ENCODE data around the gene LDB2.
A peak's percentile ranks its signal among the peaks of the same experiment; 100 is the strongest.

The LDB2 gene

DNA sequence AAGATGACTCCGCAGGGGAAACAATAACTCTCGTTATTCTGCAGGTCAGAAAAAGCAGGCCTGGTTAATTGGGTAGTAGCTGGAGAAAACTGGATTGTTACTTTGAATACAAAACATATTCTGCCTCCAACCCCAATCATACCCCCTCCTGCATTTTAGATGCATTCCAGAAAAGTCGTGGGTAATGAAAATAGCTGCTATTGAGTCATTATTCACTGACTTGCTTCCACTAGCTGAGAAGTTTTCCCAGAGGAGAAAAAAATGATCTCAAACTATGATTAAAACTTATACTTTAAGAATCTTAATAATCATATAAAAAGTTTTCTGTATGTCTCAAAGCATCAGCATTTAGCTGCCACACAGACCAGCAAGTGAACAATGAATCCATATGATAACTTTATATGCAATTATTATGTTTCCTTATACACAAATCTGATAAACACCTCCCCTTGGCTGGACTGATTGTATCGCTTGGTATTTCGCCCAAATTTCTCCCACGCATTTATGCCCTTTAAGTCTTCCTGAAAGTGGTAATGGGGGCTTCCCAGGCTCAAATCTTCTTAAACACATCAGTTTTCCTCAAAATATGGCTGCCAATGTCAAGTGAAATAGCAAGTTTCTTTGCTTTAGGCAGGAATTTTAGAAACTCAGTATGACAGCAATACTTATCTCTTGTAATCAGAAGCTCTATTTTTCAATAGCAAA is 181.0 kb downstream of the LDB2 start:
- peak; percentile 71 for DNase-seq

DNA sequence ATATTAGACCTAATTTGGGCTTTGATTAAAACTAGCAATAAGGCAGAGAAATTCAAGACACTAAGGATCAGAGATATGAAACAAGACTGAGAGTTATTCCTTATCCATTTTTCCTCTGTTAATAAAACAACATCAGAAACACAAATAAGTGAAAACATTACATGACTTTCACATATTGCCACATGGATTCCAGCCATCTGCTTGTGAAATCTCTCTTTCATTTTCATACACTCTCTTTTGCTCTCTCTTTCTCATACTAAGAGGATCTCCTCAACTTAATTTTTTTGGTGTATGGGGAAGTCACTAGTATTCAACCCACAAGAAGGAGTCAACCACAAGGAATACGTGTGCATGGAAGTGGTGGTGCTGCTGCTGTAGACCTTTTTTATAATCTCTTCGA is 183.0 kb downstream of the LDB2 start:
- no peak for DNase-seq

DNA sequence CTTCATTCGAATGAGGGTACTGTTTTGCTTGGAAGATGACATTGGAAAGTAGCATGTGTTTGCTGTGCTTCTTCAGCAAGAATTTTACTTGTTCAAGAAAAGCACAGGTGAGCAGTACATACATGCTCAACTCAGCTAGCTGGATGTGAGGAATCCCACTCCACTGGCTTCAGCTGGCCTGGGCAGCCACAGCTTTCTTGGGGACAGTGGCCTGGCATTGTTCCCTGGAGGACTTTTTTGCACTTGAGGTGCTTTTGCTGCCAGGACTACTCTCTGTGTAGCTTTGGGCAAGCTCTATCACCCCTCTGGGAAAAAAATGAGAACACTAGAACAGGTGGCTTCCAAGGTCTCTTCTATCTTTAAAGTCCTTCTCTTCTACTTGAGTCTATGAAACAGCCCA is 184.3 kb downstream of the LDB2 start:
- no peak for DNase-seq

DNA sequence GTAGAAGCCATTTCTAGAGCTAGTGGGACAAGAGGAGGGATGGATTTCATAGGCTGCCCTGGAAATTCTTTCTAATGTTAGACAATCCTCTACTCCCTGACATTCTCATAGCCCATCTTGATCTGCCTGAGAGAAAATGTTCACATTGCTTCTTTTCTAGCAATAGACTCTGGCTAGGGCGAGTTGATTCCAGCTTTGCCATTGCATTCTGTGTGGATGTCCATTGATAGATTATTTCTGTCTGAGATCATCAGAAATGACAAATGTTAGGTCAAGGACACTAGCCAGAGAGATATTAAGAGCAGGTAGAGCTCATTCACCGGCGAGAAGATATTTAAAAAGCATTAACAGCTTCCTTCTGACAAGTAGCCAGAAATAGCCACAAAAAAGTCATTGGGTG is 184.7 kb downstream of the LDB2 start:
- DNase-seq = no peak

DNA sequence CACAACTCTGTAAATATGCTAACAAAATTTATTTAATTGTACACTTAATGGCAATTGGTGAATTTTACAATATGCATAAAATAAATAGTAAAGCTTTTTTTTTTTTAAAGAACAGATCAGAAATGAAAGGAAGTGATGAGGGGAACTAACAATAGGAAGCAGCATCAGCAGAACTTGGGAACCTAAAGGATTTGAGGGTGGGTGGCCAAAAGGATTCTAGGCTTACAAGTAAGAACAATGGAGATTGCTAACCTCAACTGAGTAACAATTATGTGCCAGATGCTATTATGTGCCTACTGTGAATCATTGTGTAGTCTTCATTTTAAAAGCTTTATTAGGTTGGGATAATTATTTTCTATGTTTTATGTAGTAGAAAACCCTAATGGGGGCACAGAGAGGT is 185.2 kb downstream of the LDB2 start:
- no peak for DNase-seq

DNA sequence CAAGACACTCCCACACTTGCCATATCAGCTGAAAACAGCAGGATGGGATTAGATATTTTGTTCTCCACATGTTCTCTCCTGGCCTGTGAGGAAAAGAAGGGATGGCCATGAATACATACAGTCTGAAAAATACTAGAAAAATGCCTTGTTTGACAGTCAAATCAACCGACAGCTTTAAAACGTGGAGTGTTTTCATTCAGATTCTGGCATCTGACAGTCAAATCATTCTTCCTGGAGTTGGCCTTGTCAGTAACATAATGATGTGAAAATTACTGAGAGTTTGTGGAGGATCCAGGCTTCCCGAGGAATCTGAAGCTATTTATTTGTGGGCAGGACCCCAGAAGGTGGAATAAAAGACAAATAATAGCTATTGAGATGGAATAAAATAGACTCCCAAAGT is 188.2 kb downstream of the LDB2 start:
- DNase-seq = no peak

DNA sequence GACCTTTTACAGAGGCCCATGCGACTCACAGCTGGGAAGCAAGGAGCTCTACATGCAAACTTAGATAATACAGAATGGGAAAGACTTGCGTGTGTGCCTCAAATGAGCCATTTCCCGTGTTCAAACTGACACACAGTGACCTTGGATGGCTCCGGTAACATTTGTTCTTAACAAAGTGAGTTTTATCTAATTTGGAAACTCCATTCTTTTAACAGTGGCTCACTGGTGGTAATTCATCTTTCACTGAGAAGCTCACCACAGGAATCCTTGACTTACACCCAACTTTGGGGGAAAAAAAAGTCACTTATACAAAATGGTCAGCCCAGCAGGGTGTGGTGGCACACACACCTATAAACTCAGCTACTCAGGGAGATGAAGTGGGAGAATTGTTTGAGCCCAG is 190.6 kb downstream of the LDB2 start:
- peak; percentile 48 for DNase-seq

DNA sequence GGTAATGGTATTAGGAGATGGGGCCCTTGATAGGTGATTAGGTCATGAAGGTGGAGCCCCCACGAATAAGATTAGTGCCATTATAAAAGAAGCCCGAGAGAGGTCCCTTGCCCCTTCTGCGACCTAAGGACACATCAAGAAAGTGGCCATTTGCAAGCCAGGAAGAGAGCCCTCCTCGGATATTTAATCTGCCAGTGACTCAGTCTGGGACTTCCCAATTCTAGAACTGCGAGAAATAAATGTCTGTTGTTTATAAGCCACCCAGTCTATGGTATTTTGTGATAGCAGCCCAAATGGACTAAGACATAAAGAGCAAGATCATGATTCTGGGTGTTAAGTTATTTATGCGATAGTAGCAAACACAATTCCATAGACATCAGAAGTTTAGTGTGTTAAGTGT is 192.2 kb downstream of the LDB2 start:
- no peak for DNase-seq

DNA sequence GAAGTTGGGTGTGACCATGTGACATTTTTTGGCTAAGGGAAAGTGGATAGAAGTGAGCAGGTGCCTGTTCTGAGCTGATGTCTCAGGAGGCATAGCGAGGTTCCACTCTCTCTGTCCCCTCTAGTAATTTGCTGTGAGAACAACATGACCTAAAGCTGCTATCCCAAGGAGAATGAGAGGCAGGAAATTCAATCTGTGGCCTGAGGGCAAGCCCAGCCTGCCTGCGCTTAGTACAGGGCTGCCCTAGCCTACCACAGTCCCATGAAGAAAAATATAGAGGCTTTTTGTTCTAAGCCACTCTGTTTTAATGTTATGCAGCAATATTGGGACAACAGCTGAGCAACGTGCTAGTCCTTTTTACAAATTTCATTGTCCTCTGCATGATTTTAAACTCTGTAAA is 193.1 kb downstream of the LDB2 start:
- DNase-seq = no peak

DNA sequence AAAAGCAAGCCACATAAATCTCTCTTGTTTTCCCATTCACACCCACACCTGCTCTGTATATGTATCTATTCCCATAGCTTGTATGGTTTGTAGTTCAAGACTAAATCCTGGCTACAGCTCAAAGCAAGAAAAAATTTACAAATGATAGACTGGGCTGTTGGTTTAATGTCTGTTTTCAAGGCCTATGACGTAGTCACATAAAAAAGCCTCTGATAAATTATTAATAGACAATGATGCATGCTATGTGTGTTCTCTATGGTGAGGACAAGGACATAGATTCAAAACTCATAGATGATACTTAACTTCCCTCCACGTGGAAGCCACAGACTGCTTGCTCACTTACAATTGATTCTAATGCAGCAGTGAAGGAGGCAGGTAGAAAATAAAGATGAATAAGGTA is 194.0 kb downstream of the LDB2 start:
- DNase-seq = no peak

DNA sequence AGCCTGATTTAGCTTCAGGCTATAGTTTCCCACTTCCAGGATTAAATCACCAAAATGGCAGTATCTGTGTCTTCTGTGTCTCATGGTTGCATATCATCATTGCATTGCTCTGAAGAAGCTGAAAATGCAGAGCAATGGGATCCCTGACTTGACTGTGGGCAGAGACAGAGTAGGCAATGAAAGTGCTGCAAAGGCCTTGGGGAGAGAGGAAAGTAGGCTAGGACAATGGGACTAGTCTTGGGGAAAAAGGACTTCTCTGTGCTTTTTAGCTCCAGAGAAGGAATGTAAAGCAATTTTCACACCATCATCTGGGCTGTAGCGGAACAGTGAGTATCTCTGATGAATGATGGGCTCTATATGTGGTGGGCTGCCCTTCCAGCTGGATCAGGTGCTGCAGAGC is 202.5 kb downstream of the LDB2 start:
- DNase-seq = no peak

DNA sequence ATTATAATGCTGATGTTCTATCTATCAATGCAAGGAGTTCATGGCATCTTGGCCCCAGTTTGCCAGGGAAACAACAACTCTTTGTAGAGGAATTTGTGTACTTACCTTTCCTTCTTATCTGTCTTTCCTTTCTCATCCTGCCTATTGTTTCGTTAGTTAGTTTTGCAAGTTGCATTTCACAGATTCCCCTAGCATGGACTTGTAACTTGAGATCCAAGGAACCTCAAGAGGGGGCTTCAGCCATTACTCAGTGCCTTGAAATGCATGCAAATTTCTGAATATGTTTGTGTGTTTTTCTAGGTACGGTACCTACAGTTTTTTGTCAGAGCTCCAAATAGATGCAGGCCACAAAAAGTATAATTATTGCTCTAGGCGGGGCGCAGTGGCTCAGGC is 203.6 kb downstream of the LDB2 start:
- no peak for DNase-seq

DNA sequence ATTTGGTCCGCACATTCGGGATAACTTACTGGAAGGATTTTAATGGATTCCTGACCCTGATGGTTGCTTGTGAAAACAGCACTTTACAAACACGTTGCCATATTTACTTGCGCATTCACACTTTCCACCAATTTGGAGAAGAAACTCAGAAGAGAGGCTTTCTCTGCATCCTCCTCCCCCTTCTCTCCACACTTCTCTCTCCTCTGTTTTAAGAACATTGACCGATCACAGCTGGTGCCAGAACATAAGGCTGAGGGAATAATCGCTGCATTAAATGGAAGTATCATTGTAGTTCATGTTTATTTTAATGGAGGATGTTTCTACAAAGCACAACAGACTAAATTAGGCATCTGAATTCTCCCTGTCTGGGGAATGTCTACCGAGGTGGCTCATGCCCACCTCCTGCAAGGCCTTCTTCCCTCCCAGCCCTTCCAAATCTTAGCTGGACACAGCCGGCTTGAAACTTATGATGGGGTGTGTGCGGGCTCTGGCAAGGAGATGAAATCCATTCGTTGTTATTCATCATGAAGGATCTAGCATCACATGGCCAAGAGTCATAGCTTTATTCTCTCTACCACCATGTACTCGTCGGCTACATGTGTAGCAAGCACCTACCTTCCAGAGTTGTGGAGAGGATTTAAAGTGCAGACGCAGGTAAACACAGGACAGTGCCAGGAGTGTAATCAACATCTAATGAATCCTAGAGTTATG is 204.1 kb downstream of the LDB2 start:
- no peak for DNase-seq

DNA sequence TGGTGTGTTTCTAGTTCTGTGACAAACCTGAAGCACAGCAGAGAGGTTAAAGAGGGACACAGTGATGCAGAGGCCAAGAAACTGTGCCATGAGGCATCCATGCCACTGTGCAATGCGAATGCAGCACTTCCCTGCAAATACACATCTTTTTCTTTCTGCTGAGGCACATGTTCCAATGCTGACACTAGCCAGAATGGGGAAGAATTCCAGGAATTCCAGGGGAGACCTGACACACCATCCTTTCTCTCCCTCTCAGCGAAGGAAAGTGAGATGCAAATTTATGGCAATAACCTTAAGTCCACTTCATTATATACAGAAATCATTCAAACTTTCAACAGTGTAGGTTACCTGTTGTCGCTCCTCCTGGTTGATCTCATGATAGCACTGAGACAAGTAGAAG is 204.8 kb downstream of the LDB2 start:
- DNase-seq = peak; percentile 42

DNA sequence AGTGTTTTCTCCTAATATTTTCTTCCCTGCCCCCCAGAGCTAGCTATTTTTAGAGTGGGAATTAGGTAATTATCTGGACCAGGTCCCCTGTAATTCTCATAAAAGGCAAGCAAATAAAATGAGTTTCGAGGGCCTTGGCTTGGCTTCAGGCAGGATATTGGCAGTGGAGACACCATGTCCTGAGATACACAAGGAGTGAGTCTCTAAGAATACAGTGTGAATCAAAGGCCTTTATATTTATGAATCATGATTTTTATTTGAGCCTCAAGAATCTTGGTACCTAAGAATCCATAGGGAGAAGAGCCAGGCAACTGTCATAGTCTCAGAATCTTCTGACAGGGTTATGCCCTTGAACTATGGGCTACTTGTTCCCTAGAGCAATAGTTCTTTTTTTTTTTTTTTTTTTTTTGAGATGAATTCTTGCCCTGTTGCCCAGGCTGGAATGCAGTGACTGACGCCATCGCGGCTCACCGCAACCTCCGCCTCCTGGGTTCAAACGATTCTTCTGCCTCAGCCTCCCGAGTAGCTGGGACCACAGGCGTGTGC is 205.4 kb downstream of the LDB2 start:
- peak; percentile 23 for DNase-seq

DNA sequence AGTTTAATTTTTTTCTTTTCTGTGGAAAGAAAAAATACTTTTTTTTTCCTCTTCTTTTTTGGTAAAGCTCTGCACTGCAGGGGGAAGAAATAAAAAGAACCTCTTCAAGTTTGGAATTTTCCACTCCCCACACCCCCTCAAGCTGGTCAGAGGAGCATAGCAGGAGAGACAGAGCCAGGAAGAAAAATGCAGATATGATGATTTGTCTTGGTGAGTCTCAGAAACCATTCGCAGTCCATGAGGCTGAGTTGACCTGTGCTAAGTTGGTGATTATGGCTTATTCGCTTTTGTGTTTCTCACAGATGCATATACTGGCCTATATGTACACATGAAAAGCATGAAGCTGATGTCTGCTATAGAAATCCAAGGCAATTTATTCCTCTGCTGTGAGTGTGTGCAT is 205.9 kb downstream of the LDB2 start:
- peak; percentile 45 for DNase-seq

DNA sequence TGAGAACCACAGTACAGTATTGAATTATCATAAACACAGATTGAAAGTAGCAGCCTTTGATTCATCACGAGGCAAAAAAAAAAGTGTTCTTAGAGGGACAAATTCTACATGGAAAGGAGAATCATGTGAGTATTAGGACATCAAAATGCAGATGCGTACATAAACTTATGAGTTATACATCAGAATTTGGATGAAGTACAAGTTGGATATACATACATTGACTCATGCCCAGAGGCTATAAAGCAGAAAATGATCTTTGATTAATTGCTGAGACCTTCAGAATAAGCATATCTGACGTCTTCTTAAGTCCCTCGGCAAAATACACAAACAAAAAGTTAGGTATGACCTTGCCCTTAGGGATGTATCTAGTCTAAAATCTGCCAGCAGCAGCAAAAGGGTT is 206.4 kb downstream of the LDB2 start:
- DNase-seq = peak; percentile 82

DNA sequence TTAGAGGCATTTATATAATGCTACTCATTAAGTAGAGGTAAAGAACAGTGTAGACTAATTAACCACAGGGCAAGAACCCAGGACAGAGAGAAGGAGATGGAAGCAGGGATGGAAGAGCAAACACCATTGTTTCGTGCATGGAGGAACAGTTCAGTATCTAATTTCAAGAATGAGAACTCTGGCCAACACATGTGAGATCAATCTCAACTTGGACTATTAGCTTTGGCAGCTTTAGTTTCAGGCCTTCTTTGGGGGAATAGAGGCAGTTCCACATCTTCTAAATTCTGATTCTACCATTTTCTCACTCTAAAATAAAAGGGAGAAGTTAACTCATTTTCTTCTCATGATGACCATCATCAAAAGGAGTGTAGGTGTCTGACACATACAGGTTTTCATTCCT is 207.0 kb downstream of the LDB2 start:
- DNase-seq = no peak

DNA sequence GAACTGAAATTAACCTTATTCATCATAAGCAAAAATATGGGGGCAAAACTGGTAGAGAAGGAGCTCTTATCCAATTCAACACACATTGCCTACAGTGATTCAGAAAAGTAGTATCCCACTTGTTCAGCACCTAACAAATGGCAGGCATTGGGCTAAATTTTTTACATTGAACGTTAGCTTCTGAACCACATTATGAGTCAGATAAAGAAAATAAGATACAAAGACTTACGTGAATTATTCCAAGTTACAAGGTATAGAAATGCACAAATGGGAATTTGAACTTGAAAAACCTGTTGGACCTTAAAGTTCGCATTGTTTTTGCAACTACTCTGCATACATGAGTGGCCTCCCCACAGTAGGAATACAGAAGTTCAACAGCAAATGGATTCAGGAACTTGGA is 210.6 kb downstream of the LDB2 start:
- DNase-seq = peak; percentile 32

DNA sequence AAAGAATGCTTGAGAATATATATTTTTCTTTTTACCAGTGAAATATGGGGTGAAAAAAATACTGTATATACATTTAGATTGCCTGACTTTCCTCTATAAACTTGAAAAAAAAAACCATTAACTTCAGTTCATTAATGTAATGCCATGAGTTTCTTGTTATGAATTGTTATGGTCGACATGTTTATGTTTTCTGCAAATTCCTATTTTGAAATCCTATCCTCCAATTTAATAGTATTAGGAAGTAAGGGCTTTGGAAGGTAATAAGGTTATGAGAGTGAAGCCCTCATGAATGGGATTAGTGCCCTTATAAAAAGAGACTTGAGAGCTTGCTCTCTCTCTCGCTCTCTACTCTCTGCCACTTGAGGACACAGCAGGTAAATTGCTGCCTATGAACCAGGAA is 211.4 kb downstream of the LDB2 start:
- peak; percentile 49 for DNase-seq

DNA sequence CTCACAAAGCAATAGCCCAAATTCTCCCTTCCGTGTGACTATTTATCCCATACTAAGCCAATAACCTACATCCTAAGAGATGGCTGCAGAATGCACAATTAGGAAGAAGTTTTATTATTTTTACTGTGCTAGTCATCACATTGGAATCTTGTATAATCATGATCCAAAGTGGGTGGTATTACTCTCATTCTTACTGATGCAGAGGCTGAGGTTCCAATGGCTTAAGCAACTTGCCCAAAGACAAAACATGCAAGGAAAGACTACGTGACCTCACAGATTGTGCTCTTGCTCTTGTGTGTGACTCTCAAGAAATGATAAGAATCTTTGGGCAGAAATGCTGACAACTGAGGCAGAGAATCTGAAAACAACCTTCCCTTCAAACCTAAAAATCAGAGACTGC is 212.2 kb downstream of the LDB2 start:
- peak; percentile 97 for DNase-seq

DNA sequence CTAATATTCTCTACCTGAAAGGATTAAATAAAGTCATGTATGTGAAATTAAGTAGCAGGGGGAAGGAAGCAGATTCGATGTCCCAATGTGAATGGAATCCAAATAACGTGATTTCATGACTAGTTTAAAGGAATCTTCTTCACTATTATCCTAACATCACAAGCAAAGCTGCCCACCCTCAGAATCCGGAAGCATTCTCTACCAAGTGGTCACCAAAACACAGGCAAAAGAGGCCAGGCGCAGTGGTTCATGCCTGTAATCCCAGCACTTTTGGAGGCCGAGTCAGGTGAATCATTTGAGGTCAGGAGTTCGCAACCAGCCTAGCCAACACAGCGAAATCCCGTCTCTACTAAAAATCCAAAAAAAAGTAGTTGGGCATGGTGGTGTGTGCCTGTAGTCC is 212.9 kb downstream of the LDB2 start:
- peak; percentile 51 for DNase-seq

DNA sequence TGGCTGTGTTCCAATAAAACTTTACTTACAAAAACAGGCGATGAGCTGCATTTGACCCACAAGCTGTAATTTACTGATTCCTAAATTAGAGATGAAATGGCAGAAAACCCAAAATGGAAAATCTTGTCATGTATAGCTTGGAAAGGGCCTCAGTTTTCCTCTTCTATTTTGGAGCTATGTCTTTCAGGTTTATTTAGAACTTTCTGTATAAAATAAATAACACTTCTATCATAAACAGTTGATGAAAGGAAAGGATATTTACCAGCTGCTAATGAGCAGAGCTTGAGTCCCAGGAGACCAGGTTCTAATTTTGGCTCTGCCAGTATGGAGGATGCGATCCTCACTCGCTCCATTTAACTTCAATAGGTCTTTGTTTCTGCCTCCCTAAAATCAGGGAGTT is 213.5 kb downstream of the LDB2 start:
- DNase-seq = no peak

DNA sequence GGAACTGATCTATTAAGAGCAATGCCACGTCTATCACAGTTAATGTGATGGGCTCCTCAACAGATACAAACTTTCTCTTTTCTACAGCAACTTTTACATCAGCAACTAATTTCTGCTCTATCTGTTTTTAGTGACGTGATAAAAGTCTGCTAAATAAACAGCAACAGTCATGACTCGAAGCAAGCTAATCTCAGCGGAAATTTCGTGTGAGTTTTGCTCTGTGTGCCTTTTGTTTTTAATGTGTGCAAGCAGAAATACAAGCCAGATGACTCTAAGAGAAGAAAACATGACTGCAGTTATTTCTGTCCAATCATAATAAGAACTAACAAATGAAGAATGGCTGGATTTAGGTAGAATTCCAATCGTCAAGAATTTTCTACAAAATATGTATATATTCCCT is 214.3 kb downstream of the LDB2 start:
- peak; percentile 85 for DNase-seq

DNA sequence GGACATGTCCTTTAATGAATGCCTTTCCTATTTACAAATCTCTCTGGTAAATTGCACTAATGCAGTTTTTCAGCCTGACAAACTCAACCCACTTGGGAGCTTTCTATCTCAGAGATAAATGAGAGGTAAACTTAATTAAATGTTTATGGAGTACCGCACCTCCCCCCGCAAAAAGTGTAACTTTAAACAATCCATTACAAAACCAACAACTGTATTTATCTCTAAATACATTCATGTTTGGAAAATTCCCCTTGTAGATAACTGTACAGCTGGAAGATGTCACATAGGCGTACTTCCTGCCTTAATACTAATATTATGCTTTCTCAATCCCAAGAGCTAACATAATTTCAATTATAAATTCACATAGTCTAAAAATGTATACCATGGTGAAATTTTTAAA is 215.5 kb downstream of the LDB2 start:
- no peak for DNase-seq

All from fibroblast of skin of right quadriceps (primary cell).